Measurements from ENCODE around the gene TRERF1.

Gene TRERF1

GRCh38 chr6:42400886-42401612, 50.7 kb downstream of the TRERF1 start:
- TF ChIP-seq ZNF488 (tag by site-specific recombination; IDR thresholded peaks at IDR 0.05) (no peak), ZNF449 (tag by site-specific recombination; IDR thresholded peaks at IDR 0.05) (no peak), ZSCAN18 (tag by site-specific recombination; IDR thresholded peaks at IDR 0.05) (no peak), SCRT2 (tag by site-specific recombination; IDR thresholded peaks at IDR 0.05) (no peak), ZNF664 (tag by site-specific recombination; IDR thresholded peaks at IDR 0.05) (0 out of 2 replicates have a peak, but pooled peaks have one; percentile 32), REST (tag by site-specific recombination; IDR thresholded peaks at IDR 0.05) (no peak)
- ChIA-PET CTCF (no interaction called here), POLR2A (interaction anchor here (1.5 kb wide), 1 partner anchor 15 kb away, joined by 5 read pairs; no protein-coding TSS in a partner anchor)
- Histone ChIP-seq H3K9me3 (ENCODE audit: control insufficient read depth, insufficient read depth, low read depth, low read length) (no peaks in the 10 kb centered on the region), H3K27ac (ENCODE audit: extremely low read depth, low read depth, low read length) (no peak overlapping the region), H3K4me3 (ENCODE audit: low read depth, low read length) (no peak overlapping the region), H3K36me3 (ENCODE audit: control insufficient read depth in 2 of 2, insufficient read depth in 1 of 2, low read length in 2 of 2) (no peaks in the 10 kb centered on the region), H3K4me1 (ENCODE audit: control insufficient read depth, insufficient read depth, low read length) (no peaks in the 10 kb centered on the region; the same call in 1 of the 2 replicates)

- no peak overlapping the region for H3K4me3 ChIP-seq (ENCODE audit: low read depth, low read length)
- H3K36me3 ChIP-seq (ENCODE audit: control insufficient read depth in 2 of 2, insufficient read depth in 1 of 2, low read length in 2 of 2): no peaks in the 10 kb centered on the region
- no peaks in the 10 kb centered on the region; the same call in 1 of the 2 replicates for H3K4me1 ChIP-seq (ENCODE audit: control insufficient read depth, insufficient read depth, low read length)
- H3K27ac ChIP-seq (ENCODE audit: extremely low read depth, low read depth, low read length): no peak overlapping the region
- no peaks in the 10 kb centered on the region for H3K9me3 ChIP-seq (ENCODE audit: control insufficient read depth, insufficient read depth, low read depth, low read length)
- POLR2A ChIA-PET: no interaction called here
- CTCF ChIA-PET: no interaction called here
- no peak for TF ChIP-seq ZNF560 (tag by site-specific recombination; IDR thresholded peaks at IDR 0.05; ENCODE audit: borderline replicate concordance)
- TF ChIP-seq ZNF416 (tag by site-specific recombination; IDR thresholded peaks at IDR 0.05): no peak
- no peak for TF ChIP-seq ZBTB49 (tag by site-specific recombination; IDR thresholded peaks at IDR 0.05; ENCODE audit: low read depth)
- no peak for TF ChIP-seq PRDM1 (tag by site-specific recombination; IDR thresholded peaks at IDR 0.05)
- TF ChIP-seq ZNF366 (tag by site-specific recombination; conservative IDR thresholded peaks at IDR 0.05): no peak
- no peak for TF ChIP-seq ZSCAN4 (tag by site-specific recombination; IDR thresholded peaks at IDR 0.05)
- TF ChIP-seq ZNF16 (tag by site-specific recombination; IDR thresholded peaks at IDR 0.05; ENCODE audit: low read depth): no peak
- TF ChIP-seq ZFP69B (tag by site-specific recombination; IDR thresholded peaks at IDR 0.05): no peak
- no peak for TF ChIP-seq ZNF112 (tag by site-specific recombination; IDR thresholded peaks at IDR 0.05)
- TF ChIP-seq ZNF518A (tag by site-specific recombination; conservative IDR thresholded peaks at IDR 0.05; ENCODE audit: low read depth): no peak
Observed at GRCh38 chr6:42400061-42400760, 51.5 kb downstream of the TRERF1 start.
